Measurements from ENCODE around the gene MLLT1. TPM values are rescaled to one million over a fixed set of nuclear protein-coding genes. Genes with fewer than 3 reads are reported as not detected.

MLLT1 gene
- total RNA-seq, 1 donor from 2014 or later = 61.9 TPM

DNA sequence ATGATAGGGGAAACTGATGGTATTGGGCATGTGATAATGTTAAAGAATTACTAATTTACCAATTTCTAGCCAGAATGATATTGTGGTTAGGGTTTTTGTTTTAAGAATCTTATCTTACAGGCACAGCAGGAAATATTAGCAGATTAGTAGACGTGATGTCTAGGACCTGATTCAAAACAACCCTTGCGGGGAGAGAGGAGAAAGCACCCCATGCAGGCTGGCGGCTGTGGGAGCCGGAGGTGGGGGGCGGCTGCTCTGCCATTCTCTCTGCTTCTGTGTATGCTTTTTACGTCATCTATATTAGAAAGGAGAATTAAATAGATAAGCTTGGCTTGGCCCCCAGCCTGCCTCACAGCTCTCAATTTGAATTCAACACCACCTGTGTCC, 41.5 kb downstream of the MLLT1 start:
- no peak for DNase-seq
- Histone ChIP-seq H3K36me3 (peaks cover 6% of the 10 kb centered on the region), H3K4me1 (peaks cover 93% of the 10 kb centered on the region), H3K4me3 (peak overlapping the region; percentile 14), H3K27ac (peak overlapping the region; percentile 77), H3K27me3 (ENCODE audit: low read depth) (no peaks in the 10 kb centered on the region), H3K9me3 (no peaks in the 10 kb centered on the region)
- ATAC-seq = no peak
- TF ChIP-seq, protein P1, sequence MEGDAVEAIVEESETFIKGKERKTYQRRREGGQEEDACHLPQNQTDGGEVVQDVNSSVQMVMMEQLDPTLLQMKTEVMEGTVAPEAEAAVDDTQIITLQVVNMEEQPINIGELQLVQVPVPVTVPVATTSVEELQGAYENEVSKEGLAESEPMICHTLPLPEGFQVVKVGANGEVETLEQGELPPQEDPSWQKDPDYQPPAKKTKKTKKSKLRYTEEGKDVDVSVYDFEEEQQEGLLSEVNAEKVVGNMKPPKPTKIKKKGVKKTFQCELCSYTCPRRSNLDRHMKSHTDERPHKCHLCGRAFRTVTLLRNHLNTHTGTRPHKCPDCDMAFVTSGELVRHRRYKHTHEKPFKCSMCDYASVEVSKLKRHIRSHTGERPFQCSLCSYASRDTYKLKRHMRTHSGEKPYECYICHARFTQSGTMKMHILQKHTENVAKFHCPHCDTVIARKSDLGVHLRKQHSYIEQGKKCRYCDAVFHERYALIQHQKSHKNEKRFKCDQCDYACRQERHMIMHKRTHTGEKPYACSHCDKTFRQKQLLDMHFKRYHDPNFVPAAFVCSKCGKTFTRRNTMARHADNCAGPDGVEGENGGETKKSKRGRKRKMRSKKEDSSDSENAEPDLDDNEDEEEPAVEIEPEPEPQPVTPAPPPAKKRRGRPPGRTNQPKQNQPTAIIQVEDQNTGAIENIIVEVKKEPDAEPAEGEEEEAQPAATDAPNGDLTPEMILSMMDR (IDR thresholded peaks at IDR 0.05) = no peak
- intact Hi-C loops (cut with DNase I) = loop anchor here (5.0 kb wide), 1 partner anchor 34 kb away; no protein-coding TSS in a partner anchor

DNA sequence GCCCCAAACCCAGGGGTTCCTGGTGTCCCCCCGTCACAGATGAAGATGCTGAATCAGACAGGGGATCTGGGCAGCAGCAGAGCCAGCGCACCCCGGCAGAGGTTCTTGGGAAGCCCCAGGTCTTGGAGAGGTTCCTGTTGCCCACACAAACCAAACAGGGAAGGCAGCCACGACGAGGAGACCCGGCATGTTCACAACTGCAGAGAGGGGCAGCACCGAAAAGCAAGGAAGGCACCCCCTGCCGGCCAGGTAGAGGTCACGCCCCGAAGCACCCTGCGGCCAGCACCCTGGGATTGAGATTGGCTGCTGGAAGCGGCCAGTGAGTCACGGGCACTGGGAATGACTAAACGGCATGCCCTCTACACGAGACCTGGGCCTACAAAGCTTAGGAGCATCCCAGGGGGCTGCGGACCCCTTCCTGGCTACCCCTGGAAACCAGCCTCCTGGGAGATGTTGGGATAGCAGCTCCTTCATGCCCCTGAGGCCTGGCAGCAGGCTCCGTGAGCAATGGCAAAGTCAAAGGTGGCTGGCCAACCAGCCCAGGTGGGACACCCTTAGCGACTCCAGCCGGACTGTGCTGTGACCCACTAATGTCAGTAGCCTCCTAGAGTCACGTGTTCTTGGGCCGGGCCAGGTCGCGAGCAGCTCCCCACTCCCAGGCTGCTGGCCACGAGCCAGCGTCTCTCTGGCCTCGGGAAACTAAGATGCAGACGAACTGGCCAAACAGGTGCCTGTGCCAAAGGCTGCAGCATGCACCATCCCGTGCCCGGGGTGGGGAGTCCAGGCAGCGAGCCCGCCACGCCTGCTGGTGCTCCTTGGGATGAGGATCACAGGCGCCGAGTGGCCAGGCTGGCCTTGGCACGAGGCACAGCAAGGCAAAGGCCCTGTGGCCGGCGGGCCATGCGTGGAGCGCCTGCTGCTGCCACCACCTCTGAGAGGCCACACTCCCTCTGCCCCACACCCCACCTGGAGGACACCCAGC, 43.2 kb downstream of the MLLT1 start:
- intact Hi-C loops (cut with DNase I) = loop anchor here (5.0 kb wide), 1 partner anchor 36 kb away; no protein-coding TSS in a partner anchor
- Histone ChIP-seq H3K4me1 (peaks cover 93% of the 10 kb centered on the region), H3K4me3 (no peak overlapping the region), H3K27me3 (ENCODE audit: low read depth) (no peaks in the 10 kb centered on the region), H3K9me3 (no peaks in the 10 kb centered on the region), H3K27ac (peak overlapping the region; percentile 85), H3K36me3 (peaks cover 6% of the 10 kb centered on the region)
- TF ChIP-seq, protein P1 (IDR thresholded peaks at IDR 0.05) = no peak
- ATAC-seq (peak; percentile 68 to 73), DNase-seq (peak; percentile 93)

DNA sequence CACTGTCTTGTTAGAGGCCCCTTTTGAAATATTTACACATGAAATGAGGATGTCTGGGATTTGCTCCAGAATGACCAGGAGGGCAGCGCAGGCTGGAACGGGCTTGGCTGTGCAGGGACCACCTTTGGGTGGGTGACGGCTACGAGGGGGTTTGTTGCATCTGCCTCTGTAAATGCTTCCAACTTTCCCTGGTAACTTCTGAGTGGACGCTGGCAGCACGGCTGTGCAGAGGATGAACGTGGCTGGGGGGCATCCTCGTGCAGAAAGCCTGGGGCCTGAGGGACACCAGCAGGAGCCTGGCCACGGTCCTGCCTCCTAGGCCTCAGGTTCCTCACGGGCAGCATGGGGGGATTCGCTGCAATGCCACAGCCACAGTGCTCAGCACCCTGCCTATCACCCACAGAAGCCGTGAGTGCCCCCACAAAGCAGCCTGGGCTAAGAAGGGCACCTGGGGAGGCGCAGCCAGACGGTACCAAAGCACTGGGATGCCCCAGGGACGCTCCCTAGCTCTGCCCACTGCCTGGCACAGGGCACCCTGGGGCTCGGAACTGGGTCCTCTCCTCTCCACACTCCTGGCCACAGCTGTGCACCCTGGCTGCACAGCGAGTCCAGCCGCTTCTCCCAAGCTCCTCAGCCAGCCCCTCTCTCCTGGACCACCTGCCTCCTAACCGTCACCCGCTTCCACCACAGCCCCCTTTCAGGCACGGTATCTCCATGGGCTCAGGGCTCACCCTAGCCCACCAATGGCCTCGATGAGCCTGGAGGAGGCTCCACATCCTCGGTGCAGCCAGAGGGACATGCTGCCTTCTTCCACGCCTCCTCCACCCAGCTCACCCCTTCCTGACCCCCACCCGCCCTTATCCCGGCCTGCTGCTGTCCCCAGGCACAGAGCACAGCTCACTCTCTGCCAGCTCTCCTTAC, 44.5 kb downstream of the MLLT1 start:
- peak overlapping the region; percentile 85 for H3K27ac ChIP-seq
- no peak for DNase-seq
- peaks cover 4% of the 10 kb centered on the region for H3K36me3 ChIP-seq
- H3K4me1 ChIP-seq = peaks cover 81% of the 10 kb centered on the region
- no peaks in the 10 kb centered on the region for H3K9me3 ChIP-seq
- no peaks in the 10 kb centered on the region for H3K27me3 ChIP-seq (ENCODE audit: low read depth)
- intact Hi-C loops (cut with DNase I) = loop anchor here (5.0 kb wide), 1 partner anchor 37 kb away; no protein-coding TSS in a partner anchor
- H3K4me3 ChIP-seq = no peak overlapping the region
- TF ChIP-seq, protein P1 (IDR thresholded peaks at IDR 0.05) = no peak
- no peak for ATAC-seq

DNA sequence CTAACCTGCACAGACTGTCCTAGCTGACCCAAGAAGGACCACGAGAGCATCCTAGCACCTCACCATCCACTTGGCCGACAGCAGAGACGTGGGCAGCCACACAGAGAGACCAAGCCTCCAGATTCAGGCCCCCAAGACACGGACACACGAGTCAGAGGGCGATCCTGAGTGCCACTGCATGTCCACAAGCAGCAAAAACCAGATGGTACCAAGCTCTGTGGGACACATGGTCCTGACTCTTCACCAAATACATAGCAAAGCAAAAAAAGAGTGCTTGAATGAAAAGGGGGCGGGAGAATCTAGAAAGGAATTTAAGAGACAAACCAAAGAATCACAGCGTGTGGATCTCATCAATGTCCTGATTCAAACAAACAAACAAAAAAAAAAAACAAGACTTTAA, 45.2 kb downstream of the MLLT1 start:
- intact Hi-C loops (cut with DNase I) = no loop called here
- no peak overlapping the region for H3K4me3 ChIP-seq
- no peak for DNase-seq
- H3K4me1 ChIP-seq = peaks cover 80% of the 10 kb centered on the region
- H3K36me3 ChIP-seq = peaks cover 7% of the 10 kb centered on the region
- H3K27ac ChIP-seq = peak overlapping the region; percentile 85
- no peaks in the 10 kb centered on the region for H3K27me3 ChIP-seq (ENCODE audit: low read depth)
- TF ChIP-seq, protein P1 (IDR thresholded peaks at IDR 0.05) = no peak
- H3K9me3 ChIP-seq = no peaks in the 10 kb centered on the region
- ATAC-seq = no peak

DNA sequence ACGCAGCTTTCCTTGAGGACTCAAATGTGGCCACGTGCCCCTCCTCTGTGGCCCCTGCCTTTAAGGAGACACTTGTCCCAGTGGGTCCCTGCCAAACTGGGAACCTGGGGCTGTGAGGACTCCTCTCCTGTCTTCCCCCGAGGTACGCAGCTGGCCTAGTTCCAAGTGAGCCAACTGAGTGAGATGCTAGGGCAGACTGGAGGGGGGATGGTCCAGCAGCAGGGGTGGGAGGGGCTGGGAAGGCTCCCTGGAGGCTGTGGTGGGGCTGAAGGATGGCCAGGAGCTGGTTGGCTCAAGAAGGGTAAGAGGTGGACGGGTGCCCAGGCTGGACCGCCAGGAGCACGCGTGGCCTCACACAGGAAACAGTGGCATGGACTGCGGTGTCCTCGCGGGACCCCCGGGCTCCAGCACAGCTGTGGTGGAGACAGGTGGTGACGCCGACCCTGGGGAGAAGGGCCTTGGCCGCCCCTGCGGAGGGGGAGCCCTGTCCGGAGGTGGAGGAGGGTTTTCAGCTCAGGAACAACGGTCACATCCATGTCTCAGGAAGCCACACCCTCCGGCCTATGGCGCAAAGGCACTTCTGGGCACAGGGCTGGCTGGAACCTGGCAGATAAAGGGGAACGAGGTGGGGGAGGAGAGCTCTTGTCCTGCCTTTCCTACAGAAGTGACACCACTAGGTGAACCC, 45.8 kb downstream of the MLLT1 start:
- TF ChIP-seq, protein P1 (IDR thresholded peaks at IDR 0.05) = no peak
- intact Hi-C loops (cut with DNase I) = no loop called here
- H3K9me3 ChIP-seq = no peaks in the 10 kb centered on the region
- no peaks in the 10 kb centered on the region for H3K27me3 ChIP-seq (ENCODE audit: low read depth)
- peaks cover 77% of the 10 kb centered on the region for H3K4me1 ChIP-seq
- peak overlapping the region; percentile 32 for H3K4me3 ChIP-seq
- peaks cover 10% of the 10 kb centered on the region for H3K36me3 ChIP-seq
- peak; percentile 68 to 73 for ATAC-seq
- DNase-seq = peak; percentile 88
- peak overlapping the region; percentile 85 for H3K27ac ChIP-seq

Measured in lower lobe of right lung (tissue), 2 donors.